WI38 (cell line): ENCODE data around the gene SPATA12.

Experiments
- H3K4me3 ChIP-seq: 2 replicates; pipeline ENCODE4 v1.5.1; 2011; ENCODE audit warnings: low read depth, mild to moderate bottlenecking, control low read depth, low read length
- TF ChIP-seq, protein P1 (sequence below): IDR thresholded peaks from 2 replicates; pipeline ENCODE4 v1.5.1; 2012; ENCODE audit warnings: low read depth, mild to moderate bottlenecking, control low read depth, low read length

Gene SPATA12, protein sequence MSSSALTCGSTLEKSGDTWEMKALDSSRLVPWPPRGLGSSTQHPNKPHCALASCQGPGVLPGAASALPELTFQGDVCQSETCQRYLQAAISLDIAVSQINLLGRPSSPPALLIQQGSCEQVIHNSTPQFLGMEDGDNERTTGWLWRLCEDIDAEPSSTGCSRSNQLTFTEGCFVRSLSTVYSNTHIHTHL

DNA sequence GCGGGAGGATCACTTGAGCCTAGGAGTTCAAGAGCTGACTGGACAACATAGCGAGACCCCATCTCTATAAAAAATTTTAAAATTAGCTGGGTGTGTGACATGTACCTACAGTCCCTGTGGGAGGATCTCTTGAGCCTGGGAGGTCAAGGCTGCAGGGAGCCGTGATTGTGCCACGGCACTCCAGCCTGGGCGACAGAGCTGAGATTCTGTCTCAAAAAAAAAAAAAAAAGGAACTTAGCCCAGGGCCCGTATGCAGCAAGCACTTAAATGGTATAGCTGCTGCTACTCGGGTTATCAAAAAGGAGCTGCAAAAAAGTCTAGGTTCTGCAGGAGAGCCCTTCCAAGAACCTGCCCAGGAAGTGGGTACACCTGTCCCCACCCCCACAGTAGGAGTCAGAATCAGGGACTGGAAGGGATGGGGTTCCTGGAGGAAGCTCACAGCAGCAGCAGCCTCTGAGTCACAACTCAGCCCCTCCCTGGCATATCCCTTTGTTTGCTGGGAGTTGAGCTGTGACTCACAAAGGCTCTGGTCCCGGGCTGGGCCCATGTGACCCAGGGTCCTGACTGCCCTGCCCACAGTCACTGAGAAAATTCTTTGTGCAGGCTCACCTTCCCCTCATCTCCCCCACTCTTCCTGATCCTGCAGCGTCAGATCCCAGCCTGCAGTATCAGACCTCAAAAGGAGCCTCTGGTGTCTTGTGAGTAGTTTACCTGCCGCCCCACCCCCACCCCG is at the start of gene SPATA12:
TSS of gene SPATA12 (plus strand) at position 576 of the 733 bp plus-strand sequence. CDS start 13,031 bp downstream, outside the sequence.
- no peak within 1 kb of the TSS for H3K4me3 ChIP-seq
- TF ChIP-seq, protein P1, sequence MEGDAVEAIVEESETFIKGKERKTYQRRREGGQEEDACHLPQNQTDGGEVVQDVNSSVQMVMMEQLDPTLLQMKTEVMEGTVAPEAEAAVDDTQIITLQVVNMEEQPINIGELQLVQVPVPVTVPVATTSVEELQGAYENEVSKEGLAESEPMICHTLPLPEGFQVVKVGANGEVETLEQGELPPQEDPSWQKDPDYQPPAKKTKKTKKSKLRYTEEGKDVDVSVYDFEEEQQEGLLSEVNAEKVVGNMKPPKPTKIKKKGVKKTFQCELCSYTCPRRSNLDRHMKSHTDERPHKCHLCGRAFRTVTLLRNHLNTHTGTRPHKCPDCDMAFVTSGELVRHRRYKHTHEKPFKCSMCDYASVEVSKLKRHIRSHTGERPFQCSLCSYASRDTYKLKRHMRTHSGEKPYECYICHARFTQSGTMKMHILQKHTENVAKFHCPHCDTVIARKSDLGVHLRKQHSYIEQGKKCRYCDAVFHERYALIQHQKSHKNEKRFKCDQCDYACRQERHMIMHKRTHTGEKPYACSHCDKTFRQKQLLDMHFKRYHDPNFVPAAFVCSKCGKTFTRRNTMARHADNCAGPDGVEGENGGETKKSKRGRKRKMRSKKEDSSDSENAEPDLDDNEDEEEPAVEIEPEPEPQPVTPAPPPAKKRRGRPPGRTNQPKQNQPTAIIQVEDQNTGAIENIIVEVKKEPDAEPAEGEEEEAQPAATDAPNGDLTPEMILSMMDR = no peak

DNA sequence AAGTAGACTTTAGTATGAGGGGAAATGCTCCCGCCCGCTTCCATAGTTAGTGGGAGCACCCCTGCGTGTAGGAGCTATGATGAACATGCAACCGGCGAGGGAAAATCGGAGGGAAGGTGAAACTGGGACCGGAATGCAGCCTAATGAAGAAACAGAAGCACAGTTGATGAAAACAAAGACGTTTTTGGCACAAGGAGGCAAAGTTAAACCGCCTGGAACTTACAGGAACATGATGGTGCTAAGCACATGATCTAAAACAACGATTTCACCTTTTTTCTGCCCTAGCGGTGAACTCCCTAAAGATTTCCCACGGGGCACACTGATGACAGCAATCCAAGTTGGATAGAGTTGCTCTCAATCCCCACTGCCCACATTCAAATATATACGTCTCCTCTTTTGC is 49.4 kb upstream of the SPATA12 start:
- TF ChIP-seq, protein P1 = no peak

DNA sequence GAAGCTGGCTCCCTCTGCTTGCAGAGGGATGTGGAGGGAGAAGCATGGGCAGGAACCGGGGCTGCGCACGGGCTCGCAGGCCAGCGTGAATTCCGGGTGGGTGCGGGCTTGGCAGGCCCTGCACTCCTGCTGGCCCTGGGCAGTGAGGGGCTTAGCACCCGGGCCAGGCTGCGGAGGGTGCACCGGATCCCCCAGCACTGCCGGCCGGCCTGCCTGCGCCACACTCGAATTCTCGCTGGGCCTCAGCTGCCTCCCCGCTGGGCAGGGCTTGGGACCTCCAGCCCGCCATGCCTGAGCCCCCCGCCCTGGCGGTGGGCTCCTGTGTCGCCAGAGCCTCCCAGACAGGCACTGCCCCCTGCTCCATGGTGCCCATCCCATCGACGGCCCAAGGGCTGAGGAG is 47.6 kb upstream of the SPATA12 start:
- no peak overlapping the region for H3K4me3 ChIP-seq
- TF ChIP-seq, protein P1 = no peak

More for the DNA sequence above, 49.4 kb upstream of the SPATA12 start:
- no peak overlapping the region for H3K4me3 ChIP-seq

DNA sequence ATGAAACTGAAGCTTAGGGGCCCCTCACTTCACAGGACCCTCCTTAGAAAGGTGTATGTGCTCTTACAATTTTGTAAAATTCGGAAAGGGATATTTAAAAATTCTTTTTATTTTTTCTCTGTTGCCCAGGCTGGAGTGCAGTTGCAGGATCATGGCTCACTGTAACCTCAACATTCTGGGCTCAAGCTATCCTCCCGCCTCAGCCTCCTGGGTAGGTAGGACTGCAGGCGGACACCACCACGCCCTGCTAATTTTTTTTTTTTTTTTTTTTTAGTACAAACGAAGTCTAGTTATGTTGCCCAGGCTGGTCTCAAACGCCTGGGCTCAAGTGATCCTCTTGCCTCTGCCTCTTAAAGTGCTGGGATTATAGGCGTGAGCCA is 45.1 kb upstream of the SPATA12 start:
- TF ChIP-seq, protein P1 = no peak
- no peak overlapping the region for H3K4me3 ChIP-seq

DNA sequence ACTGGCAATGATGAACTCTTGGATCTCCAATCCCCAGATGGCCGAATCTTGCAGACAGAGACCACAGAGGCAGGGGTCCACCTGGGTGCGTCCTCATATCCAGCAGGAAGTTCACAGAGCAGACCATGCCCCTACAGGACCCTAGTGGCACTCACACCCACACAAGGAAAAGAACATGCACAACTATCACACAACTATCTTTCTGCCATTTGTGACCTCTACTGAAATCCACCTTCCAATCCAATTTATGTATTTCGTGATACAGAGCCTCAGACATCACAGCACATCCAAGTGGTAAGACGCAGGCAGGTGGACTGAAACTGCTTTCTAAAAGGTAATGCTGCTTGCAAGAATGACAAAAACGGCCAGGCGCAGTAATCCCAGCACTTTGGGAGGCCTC is 44.6 kb upstream of the SPATA12 start:
- TF ChIP-seq, protein P1 = no peak
- H3K4me3 ChIP-seq = no peak overlapping the region

DNA sequence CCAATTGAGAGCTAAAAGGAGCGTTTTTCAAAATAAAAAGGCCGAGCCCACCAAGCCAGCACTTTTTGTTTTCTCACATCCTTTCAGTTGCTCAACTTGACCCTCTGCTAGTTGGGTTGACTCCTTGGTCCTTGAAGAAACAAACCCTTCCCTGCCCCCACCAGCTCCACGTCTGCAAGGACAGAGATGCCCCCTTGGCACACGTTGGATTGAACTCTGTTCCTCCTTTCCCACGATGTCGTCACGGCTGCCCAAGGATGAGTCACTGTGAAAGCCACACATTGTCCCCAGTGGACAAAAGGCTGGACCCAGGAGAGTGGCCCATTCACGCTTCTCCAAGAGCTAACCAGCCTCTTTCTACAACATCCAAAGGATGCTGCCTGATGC is 43.0 kb upstream of the SPATA12 start:
- TF ChIP-seq, protein P1 = no peak
- H3K4me3 ChIP-seq = no peak overlapping the region

DNA sequence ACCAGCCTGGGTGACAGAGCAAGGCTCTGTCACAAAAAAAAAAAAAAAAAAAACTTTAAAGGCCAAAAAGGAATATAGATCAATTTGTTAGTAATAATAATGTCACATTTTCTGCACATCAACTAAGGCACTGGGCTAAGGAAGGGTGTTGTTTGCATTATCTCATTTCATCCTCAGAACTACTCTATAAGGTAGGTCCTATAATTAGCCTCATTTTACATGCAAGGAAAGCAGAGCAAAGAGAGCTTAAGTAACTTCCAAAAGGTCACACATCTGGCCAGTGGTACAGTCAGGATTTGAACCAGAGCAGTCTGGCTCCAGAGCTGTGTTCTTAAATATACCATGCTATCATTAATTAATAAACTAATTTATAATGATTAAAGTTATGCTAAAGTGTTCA is 42.2 kb upstream of the SPATA12 start:
- TF ChIP-seq, protein P1 = no peak
- no peak overlapping the region for H3K4me3 ChIP-seq
